HEK293 (cell line): ENCODE measurements around the gene MYO7A.

Experiments
- KLF16 ChIP-seq: fragments of 450-650 bp; formaldehyde crosslinking; IDR thresholded peaks from 2 replicates; pipeline ENCODE4 v1.5.1; 2017; ENCODE audit warnings: missing biosample characterization, missing genetic modification characterization
- YY1 ChIP-seq: fragments of 450-650 bp; formaldehyde crosslinking; IDR thresholded peaks from 2 replicates; pipeline ENCODE4 v1.5.1; 2018; ENCODE audit warnings: missing biosample characterization, missing genetic modification characterization
- ZBTB10 ChIP-seq: fragments of 450-650 bp; formaldehyde crosslinking; IDR thresholded peaks from 2 replicates; pipeline ENCODE4 v1.5.1; 2016; ENCODE audit warnings: missing biosample characterization, missing genetic modification characterization
- ZFHX2 ChIP-seq: fragments of 450-650 bp; formaldehyde crosslinking; conservative IDR thresholded peaks from 2 replicates; pipeline ENCODE4 v1.5.1; 2016; ENCODE audit warnings: missing biosample characterization, missing genetic modification characterization
- ZNF140 ChIP-seq: fragments of 450-650 bp; formaldehyde crosslinking; IDR thresholded peaks from 2 replicates; pipeline ENCODE4 v1.5.1; 2016; ENCODE audit warnings: missing biosample characterization, missing genetic modification characterization
- ZNF704 ChIP-seq: fragments of 450-650 bp; formaldehyde crosslinking; IDR thresholded peaks from 2 replicates; pipeline ENCODE4 v1.5.1; 2016; ENCODE audit warnings: missing biosample characterization, missing genetic modification characterization
- TF ChIP-seq, protein P1 (sequence below): fragments of 450-650 bp; formaldehyde crosslinking; IDR thresholded peaks from 2 replicates; pipeline ENCODE4 v1.5.1; 2016; ENCODE audit warnings: missing biosample characterization, missing genetic modification characterization
- TF ChIP-seq, protein P2 (sequence below): fragments of 450-650 bp; formaldehyde crosslinking; IDR thresholded peaks from 2 replicates; pipeline ENCODE4 v1.5.1; 2016; ENCODE audit warnings: missing biosample characterization, missing genetic modification characterization
- TF ChIP-seq, protein P3 (sequence below): fragments of 450-650 bp; formaldehyde crosslinking; IDR thresholded peaks from 2 replicates; pipeline ENCODE4 v1.5.1; 2016; ENCODE audit warnings: missing biosample characterization, missing genetic modification characterization

GRCh38 chr11:77188633-77189491 lies 60.8 kb downstream of the MYO7A start:
- TF ChIP-seq YY1 (tag by site-specific recombination): no peak
- no peak for TF ChIP-seq ZNF704 (tag by site-specific recombination)
- no peak for TF ChIP-seq KLF16
- TF ChIP-seq, protein P1, sequence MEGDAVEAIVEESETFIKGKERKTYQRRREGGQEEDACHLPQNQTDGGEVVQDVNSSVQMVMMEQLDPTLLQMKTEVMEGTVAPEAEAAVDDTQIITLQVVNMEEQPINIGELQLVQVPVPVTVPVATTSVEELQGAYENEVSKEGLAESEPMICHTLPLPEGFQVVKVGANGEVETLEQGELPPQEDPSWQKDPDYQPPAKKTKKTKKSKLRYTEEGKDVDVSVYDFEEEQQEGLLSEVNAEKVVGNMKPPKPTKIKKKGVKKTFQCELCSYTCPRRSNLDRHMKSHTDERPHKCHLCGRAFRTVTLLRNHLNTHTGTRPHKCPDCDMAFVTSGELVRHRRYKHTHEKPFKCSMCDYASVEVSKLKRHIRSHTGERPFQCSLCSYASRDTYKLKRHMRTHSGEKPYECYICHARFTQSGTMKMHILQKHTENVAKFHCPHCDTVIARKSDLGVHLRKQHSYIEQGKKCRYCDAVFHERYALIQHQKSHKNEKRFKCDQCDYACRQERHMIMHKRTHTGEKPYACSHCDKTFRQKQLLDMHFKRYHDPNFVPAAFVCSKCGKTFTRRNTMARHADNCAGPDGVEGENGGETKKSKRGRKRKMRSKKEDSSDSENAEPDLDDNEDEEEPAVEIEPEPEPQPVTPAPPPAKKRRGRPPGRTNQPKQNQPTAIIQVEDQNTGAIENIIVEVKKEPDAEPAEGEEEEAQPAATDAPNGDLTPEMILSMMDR (tag by site-specific recombination): no peak
- TF ChIP-seq, protein P2, sequence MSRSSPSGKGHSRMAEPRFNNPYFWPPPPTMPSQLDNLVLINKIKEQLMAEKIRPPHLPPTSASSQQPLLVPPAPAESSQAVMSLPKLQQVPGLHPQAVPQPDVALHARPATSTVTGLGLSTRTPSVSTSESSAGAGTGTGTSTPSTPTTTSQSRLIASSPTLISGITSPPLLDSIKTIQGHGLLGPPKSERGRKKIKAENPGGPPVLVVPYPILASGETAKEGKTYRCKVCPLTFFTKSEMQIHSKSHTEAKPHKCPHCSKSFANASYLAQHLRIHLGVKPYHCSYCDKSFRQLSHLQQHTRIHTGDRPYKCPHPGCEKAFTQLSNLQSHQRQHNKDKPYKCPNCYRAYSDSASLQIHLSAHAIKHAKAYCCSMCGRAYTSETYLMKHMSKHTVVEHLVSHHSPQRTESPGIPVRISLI (tag by site-specific recombination): no peak
- no peak for TF ChIP-seq ZFHX2 (tag by site-specific recombination)
- TF ChIP-seq, protein P3, sequence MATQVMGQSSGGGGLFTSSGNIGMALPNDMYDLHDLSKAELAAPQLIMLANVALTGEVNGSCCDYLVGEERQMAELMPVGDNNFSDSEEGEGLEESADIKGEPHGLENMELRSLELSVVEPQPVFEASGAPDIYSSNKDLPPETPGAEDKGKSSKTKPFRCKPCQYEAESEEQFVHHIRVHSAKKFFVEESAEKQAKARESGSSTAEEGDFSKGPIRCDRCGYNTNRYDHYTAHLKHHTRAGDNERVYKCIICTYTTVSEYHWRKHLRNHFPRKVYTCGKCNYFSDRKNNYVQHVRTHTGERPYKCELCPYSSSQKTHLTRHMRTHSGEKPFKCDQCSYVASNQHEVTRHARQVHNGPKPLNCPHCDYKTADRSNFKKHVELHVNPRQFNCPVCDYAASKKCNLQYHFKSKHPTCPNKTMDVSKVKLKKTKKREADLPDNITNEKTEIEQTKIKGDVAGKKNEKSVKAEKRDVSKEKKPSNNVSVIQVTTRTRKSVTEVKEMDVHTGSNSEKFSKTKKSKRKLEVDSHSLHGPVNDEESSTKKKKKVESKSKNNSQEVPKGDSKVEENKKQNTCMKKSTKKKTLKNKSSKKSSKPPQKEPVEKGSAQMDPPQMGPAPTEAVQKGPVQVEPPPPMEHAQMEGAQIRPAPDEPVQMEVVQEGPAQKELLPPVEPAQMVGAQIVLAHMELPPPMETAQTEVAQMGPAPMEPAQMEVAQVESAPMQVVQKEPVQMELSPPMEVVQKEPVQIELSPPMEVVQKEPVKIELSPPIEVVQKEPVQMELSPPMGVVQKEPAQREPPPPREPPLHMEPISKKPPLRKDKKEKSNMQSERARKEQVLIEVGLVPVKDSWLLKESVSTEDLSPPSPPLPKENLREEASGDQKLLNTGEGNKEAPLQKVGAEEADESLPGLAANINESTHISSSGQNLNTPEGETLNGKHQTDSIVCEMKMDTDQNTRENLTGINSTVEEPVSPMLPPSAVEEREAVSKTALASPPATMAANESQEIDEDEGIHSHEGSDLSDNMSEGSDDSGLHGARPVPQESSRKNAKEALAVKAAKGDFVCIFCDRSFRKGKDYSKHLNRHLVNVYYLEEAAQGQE (tag by site-specific recombination): no peak
- no peak for TF ChIP-seq ZNF140
- TF ChIP-seq ZBTB10 (tag by site-specific recombination): no peak
